GM12878 (cell line): ENCODE data around the gene C1orf53.

Experiments used
- BHLHE40 ChIP-seq, 2 experiments: fragments of 450-650 bp in 1 of 2; IDR thresholded peaks; 2 replicates each; pipeline ENCODE4 v1.6.1; 2011 to 2017; ENCODE audit warnings: low read depth in 2 of 2, borderline replicate concordance in 1 of 2, improper control_type of control experiment in 1 of 2, low read length in 1 of 2, mild to moderate bottlenecking in 1 of 2
- CHD4 ChIP-seq: fragments of 200-600 bp; sonication (generic); IDR thresholded peaks from 2 replicates; pipeline ENCODE4 v1.6.1; 2016; ENCODE audit warnings: mild to moderate bottlenecking
- CTCF ChIP-seq, 3 experiments: IDR thresholded peaks in 2 of 3; conservative IDR thresholded peaks in 1 of 3; 2 replicates each; pipeline ENCODE4 v1.5.1; 2011; ENCODE audit warnings: low read depth in 3 of 3, low read length in 3 of 3, mild to moderate bottlenecking in 3 of 3, control low read depth in 2 of 3, moderate library complexity in 2 of 3, inconsistent platforms in 1 of 3, mixed read lengths in 1 of 3; ENCODE audit not compliant: control insufficient read depth in 2 of 3, insufficient read depth in 1 of 3; ENCODE audit errors: extremely low read depth in 1 of 3
- MXI1 ChIP-seq: fragments of 150-350 bp; IDR thresholded peaks from 2 replicates; pipeline ENCODE4 v1.6.1; 2011; ENCODE audit warnings: low read depth, mild to moderate bottlenecking, inconsistent platforms, low read length, improper control_type of control experiment
- NR2C2 ChIP-seq: IDR thresholded peaks from 2 replicates; pipeline ENCODE4 v1.6.1; 2011; ENCODE audit warnings: borderline replicate concordance, low read depth; ENCODE audit not compliant: control insufficient read depth, insufficient read length
- ZNF274 ChIP-seq: IDR thresholded peaks from one replicate; pipeline ENCODE4 v1.8.0; 2011; ENCODE audit not compliant: insufficient read length, insufficient read depth

DNA sequence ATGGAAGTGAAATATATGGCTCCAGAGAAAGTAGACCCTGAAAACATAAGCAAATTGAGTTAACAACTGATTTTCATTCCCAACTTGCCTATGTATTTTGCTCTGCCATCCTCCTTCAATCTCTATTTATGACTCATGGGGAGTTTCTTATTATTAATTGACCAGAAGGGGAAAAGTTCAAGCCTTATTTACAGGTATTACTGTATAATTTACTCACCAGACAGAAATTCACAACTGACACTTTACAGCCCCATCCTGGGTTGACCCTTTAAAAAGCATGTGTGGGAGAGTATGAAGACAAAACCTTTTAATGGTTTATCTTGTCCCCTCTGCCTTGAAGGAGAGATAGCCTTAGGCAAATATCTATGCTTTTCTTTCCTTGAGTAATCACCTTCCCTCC is 39.8 kb upstream of the C1orf53 start:
- TF ChIP-seq ZNF274: no peak
- TF ChIP-seq NR2C2: no peak
- TF ChIP-seq CTCF (IDR thresholded peaks at IDR 0.05 in 2 of 3, conservative IDR thresholded peaks at IDR 0.05 in 1 of 3; ENCODE audit: control insufficient read depth in 2 of 3, extremely low read depth in 1 of 3, insufficient read depth in 1 of 3, low read depth in 3 of 3, low read length in 3 of 3): no peak
- TF ChIP-seq BHLHE40 (IDR thresholded peaks at IDR 0.05; ENCODE audit: borderline replicate concordance in 1 of 2, low read depth in 2 of 2, low read length in 1 of 2): no peak
- no peak for TF ChIP-seq CHD4
- no peak for TF ChIP-seq MXI1
